ENCODE results near the gene ADAM15.

GRCh38 chr1:155003227-155003765 is 47.8 kb upstream of the ADAM15 start:
- no peak for TF ChIP-seq CTCF (IDR thresholded peaks at IDR 0.05)
- TF ChIP-seq POLR2AphosphoS5 (IDR thresholded peaks at IDR 0.05), result no peak
- TF ChIP-seq POLR2A (IDR thresholded peaks at IDR 0.05), result no peak
